Nephron progenitor cell (in vitro differentiated cells): ENCODE data around the gene ISG20L2.
A peak's percentile ranks its signal among the peaks of the same experiment; 100 is the strongest.
"Not testable (repeated sequence)": the region's sequence is repeated elsewhere in the genome, so short reads cannot be mapped to it uniquely, and the experiment has no call there.

Source experiments
- DNase-seq: peaks from one replicate; pipeline ENCODE4 v3.0.0; 2021
- H3K27ac Mint-ChIP-seq: 2 replicates; pipeline ENCODE4 v1.8.0; 2021; ENCODE audit warnings: mild to moderate bottlenecking, moderate library complexity, mixed read lengths
- H3K27me3 Mint-ChIP-seq: 2 replicates; pipeline ENCODE4 v1.8.0; 2021; ENCODE audit warnings: mild to moderate bottlenecking, low read depth, mixed read lengths; ENCODE audit not compliant: poor library complexity
- H3K36me3 Mint-ChIP-seq: 2 replicates; pipeline ENCODE4 v1.8.0; 2021; ENCODE audit warnings: low read depth, mixed read lengths
- H3K4me1 Mint-ChIP-seq: 2 replicates; pipeline ENCODE4 v1.8.0; 2021; ENCODE audit warnings: mixed read lengths
- H3K4me3 Mint-ChIP-seq: 2 replicates; pipeline ENCODE4 v1.8.0; 2021; ENCODE audit warnings: mild to moderate bottlenecking, moderate library complexity, mixed read lengths
- H3K9me3 Mint-ChIP-seq: 2 replicates; pipeline ENCODE4 v1.8.0; 2021; ENCODE audit warnings: mild to moderate bottlenecking, moderate library complexity, mixed read lengths
- CTCF ChIP-seq: fragments of 200-600 bp; sonication (generic); IDR thresholded peaks from 2 replicates; pipeline ENCODE4 v1.5.0; 2021; ENCODE audit warnings: antibody characterized with exemption

The ISG20L2 gene

GRCh38 chr1:156766298-156767100 is 37.9 kb upstream of the ISG20L2 start:
- H3K4me3 Mint-ChIP-seq: no peak overlapping the region
- H3K27ac Mint-ChIP-seq: peak overlapping the region; percentile 43
- H3K9me3 Mint-ChIP-seq: no peaks in the 10 kb centered on the region
- no peak for TF ChIP-seq CTCF
- H3K27me3 Mint-ChIP-seq: no peaks in the 10 kb centered on the region
- H3K4me1 Mint-ChIP-seq: peaks cover 32% of the 10 kb centered on the region
- no peak for DNase-seq
- peaks cover 18% of the 10 kb centered on the region for H3K36me3 Mint-ChIP-seq

GRCh38 chr1:156765666-156766065 is 37.1 kb upstream of the ISG20L2 start:
- Mint-ChIP-seq H3K36me3 (peaks cover 10% of the 10 kb centered on the region), H3K27ac (no peak overlapping the region), H3K4me1 (peaks cover 23% of the 10 kb centered on the region), H3K27me3 (no peaks in the 10 kb centered on the region), H3K9me3 (no peaks in the 10 kb centered on the region), H3K4me3 (no peak overlapping the region)
- DNase-seq: no peak
- TF ChIP-seq CTCF: no peak

- H3K27ac Mint-ChIP-seq, H3K36me3 Mint-ChIP-seq, H3K4me3 Mint-ChIP-seq, DNase-seq, H3K9me3 Mint-ChIP-seq, H3K27me3 Mint-ChIP-seq: not testable (repeated sequence)
- H3K4me1 Mint-ChIP-seq: peaks cover 23% of the 10 kb centered on the region
These were observed 36.6 kb upstream of the ISG20L2 start for GRCh38 chr1:156765136-156765535.

- no peaks in the 10 kb centered on the region for H3K36me3 Mint-ChIP-seq
- no peaks in the 10 kb centered on the region for H3K27me3 Mint-ChIP-seq
- no peak for TF ChIP-seq CTCF
- no peaks in the 10 kb centered on the region for H3K9me3 Mint-ChIP-seq
- no peak overlapping the region for H3K4me3 Mint-ChIP-seq
- H3K27ac Mint-ChIP-seq: no peak overlapping the region
- H3K4me1 Mint-ChIP-seq: peaks cover 19% of the 10 kb centered on the region
- no peak for DNase-seq
These were observed 32.2 kb upstream of the ISG20L2 start for GRCh38 chr1:156760796-156761104.

GRCh38 chr1:156760092-156760795 is 31.7 kb upstream of the ISG20L2 start:
- Mint-ChIP-seq H3K9me3 (no peaks in the 10 kb centered on the region), H3K27me3 (no peaks in the 10 kb centered on the region), H3K4me3 (no peak overlapping the region), H3K36me3 (no peaks in the 10 kb centered on the region), H3K4me1 (peaks cover 19% of the 10 kb centered on the region), H3K27ac (no peak overlapping the region)
- no peak for DNase-seq
- no peak for TF ChIP-seq CTCF

GRCh38 chr1:156757572-156758253 is 29.1 kb upstream of the ISG20L2 start:
- not testable (repeated sequence) for H3K4me3 Mint-ChIP-seq, H3K27me3 Mint-ChIP-seq, H3K27ac Mint-ChIP-seq, H3K9me3 Mint-ChIP-seq, DNase-seq, H3K36me3 Mint-ChIP-seq
- peaks cover 23% of the 10 kb centered on the region for H3K4me1 Mint-ChIP-seq
